ENCODE data around the gene CAMK2N2. TPM values are rescaled to one million over a fixed set of nuclear protein-coding genes. Genes with fewer than 3 reads are reported as not detected.

CAMK2N2 gene
- total and polyA plus RNA-seq, 9 of the 15 experiments (the other 6 are each of a cell fraction or from before 2014, with no cell fraction given): 0.08 to 0.22 (median 0.11) TPM; not detected in 5

DNA sequence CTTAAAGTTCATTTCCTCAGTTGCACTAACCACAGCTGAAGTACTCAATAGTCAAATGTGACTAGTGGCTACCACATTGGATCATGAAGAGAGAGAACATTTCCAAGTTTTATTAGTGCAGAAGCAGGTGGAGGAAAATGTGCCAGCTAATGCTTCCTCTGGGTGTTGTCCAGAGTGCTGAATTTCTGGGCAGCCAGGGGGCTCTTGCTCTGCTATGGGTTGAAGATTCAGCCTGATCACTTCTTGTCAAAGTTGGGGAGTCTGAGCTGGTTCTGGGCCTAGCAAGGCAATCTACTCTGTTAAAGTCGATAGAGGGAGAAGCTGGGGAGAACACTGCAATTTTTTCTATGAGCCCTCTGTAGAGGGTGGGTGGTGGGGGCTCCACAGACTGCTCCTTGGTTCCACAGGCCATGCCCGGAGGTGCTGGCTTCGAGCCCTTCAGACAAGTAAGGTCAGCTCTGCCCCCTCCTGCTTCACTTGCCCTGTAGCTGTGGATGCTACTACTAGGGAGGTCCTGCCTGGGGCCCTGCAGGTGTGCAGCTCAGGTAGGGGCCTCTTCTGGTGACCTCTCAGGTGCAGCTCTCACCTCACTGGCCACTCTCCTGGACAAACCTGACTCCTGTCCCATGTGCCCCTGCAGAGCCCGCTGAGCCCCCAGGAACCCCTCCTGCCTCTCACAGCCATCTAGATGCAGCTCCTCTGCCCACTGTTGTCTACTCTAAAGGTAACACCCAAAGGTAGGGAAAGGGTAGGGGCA, 20.8 kb downstream of the CAMK2N2 start:
- peak; percentile 45; the same call in 2 of the 3 replicates for ATAC-seq
- TF ChIP-seq, protein P1, sequence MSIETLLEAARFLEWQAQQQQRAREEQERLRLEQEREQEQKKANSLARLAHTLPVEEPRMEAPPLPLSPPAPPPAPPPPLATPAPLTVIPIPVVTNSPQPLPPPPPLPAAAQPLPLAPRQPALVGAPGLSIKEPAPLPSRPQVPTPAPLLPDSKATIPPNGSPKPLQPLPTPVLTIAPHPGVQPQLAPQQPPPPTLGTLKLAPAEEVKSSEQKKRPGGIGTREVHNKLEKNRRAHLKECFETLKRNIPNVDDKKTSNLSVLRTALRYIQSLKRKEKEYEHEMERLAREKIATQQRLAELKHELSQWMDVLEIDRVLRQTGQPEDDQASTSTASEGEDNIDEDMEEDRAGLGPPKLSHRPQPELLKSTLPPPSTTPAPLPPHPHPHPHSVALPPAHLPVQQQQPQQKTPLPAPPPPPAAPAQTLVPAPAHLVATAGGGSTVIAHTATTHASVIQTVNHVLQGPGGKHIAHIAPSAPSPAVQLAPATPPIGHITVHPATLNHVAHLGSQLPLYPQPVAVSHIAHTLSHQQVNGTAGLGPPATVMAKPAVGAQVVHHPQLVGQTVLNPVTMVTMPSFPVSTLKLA (conservative IDR thresholded peaks at IDR 0.05): 0 out of 4 replicates have a peak, but pooled peaks of 1 of the 2 experiments have one; percentile 43
- TF ChIP-seq ZNF41 (CRISPR knock-in tag; conservative IDR thresholded peaks at IDR 0.05): no peak
- no peak for TF ChIP-seq KLF13 (tag; IDR thresholded peaks at IDR 0.05; ENCODE audit: borderline replicate concordance, low read depth)
- TF ChIP-seq, protein P2, sequence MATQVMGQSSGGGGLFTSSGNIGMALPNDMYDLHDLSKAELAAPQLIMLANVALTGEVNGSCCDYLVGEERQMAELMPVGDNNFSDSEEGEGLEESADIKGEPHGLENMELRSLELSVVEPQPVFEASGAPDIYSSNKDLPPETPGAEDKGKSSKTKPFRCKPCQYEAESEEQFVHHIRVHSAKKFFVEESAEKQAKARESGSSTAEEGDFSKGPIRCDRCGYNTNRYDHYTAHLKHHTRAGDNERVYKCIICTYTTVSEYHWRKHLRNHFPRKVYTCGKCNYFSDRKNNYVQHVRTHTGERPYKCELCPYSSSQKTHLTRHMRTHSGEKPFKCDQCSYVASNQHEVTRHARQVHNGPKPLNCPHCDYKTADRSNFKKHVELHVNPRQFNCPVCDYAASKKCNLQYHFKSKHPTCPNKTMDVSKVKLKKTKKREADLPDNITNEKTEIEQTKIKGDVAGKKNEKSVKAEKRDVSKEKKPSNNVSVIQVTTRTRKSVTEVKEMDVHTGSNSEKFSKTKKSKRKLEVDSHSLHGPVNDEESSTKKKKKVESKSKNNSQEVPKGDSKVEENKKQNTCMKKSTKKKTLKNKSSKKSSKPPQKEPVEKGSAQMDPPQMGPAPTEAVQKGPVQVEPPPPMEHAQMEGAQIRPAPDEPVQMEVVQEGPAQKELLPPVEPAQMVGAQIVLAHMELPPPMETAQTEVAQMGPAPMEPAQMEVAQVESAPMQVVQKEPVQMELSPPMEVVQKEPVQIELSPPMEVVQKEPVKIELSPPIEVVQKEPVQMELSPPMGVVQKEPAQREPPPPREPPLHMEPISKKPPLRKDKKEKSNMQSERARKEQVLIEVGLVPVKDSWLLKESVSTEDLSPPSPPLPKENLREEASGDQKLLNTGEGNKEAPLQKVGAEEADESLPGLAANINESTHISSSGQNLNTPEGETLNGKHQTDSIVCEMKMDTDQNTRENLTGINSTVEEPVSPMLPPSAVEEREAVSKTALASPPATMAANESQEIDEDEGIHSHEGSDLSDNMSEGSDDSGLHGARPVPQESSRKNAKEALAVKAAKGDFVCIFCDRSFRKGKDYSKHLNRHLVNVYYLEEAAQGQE (IDR thresholded peaks at IDR 0.05; ENCODE audit: borderline replicate concordance): peak; percentile 98
- TF ChIP-seq, protein P2 (CRISPR knock-in tag; IDR thresholded peaks at IDR 0.05; ENCODE audit: low read depth): peak; percentile 94
- no peak for TF ChIP-seq ZNF766 (CRISPR knock-in tag; conservative IDR thresholded peaks at IDR 0.05)
- no peak for TF ChIP-seq ZEB2 (IDR thresholded peaks at IDR 0.05)
- TF ChIP-seq ZFPM2 (CRISPR knock-in tag; IDR thresholded peaks at IDR 0.05): no peak
- peak; percentile 95 for TF ChIP-seq EHMT2 (IDR thresholded peaks at IDR 0.05)
- TF ChIP-seq SRF (CRISPR knock-in tag; IDR thresholded peaks at IDR 0.05): no peak
- TF ChIP-seq MIER1 (IDR thresholded peaks at IDR 0.05; ENCODE audit: low read depth): peak; percentile 92
- TF ChIP-seq FOXK1 (CRISPR knock-in tag; IDR thresholded peaks at IDR 0.05; ENCODE audit: borderline replicate concordance): 0 out of 2 replicates have a peak, but pooled peaks have one; percentile 17

More for the DNA sequence above, 20.8 kb downstream of the CAMK2N2 start:
- BruUV-seq (replicated peaks): no TSS peak
- peaks cover 37% of the 10 kb centered on the region for H3K36me3 ChIP-seq (ENCODE audit: control insufficient read depth, insufficient read depth, low read length)
- no peak overlapping the region for H3K27ac ChIP-seq (ENCODE audit: extremely low read depth, low read depth, low read length)
- H3K9me1 ChIP-seq (ENCODE audit: control insufficient read depth, insufficient read depth, low read length): no peaks in the 10 kb centered on the region
- ChIA-PET POLR2A (interaction anchor here (0.5 to 1.6 kb wide), 4 partner anchors 11 to 64 kb away, joined by 3 to 9 read pairs (median 4); partner anchors contain the start of gene VWA5B2), CTCF (ENCODE audit: low intra/inter-chr PET ratio) (interaction anchor here (0.6 to 1.1 kb wide), 2 partner anchors 107 to 343 kb away, joined by 3 read pairs; no protein-coding TSS in a partner anchor)
- H3K79me2 ChIP-seq (ENCODE audit: control insufficient read depth, insufficient read depth, low read length): no peaks in the 10 kb centered on the region
- no peak overlapping the region for H3K4me2 ChIP-seq (ENCODE audit: insufficient read depth, low read length)
- intact Hi-C loops (cut with micrococcal nuclease): loop anchor here (5.0 to 10.0 kb wide), 2 partner anchors 93 to 196 kb away; no protein-coding TSS in a partner anchor
- no peaks in the 10 kb centered on the region for H3K9me3 ChIP-seq (replicated peaks; ENCODE audit: control insufficient read depth, insufficient read depth, low read depth, low read length)
- peak; percentile 79 for FAIRE-seq
- H3K4me1 ChIP-seq (replicated peaks in 1 of 2; ENCODE audit: control insufficient read depth in 2 of 2, insufficient read depth in 2 of 2, low read length in 2 of 2): peaks cover 0 to 24% of the 10 kb centered on the region in 2 experiments; a peak in 3 of 5 replicates
- in situ Hi-C loops (cut with MboI): loop anchor here (10.0 kb wide), 1 partner anchor 226 kb away; the partner anchor contains the start of gene ABCC5
- 46% methylated on average over 3 of the region's 4 CpGs for WGBS (ENCODE audit: insufficient coverage, low coverage, missing lambda C conversion rate)
- peak in 1 of 4 experiments; percentile 41 for DNase-seq (ENCODE audit: extremely low read depth in 1 of 4, low spot score in 3 of 4)
- H3K4me3 ChIP-seq: no peak overlapping the region
- H4K20me1 ChIP-seq (replicated peaks; ENCODE audit: control insufficient read depth, insufficient read depth, low read length): peaks cover 27% of the 10 kb centered on the region
- no peak overlapping the region for H3K9ac ChIP-seq (ENCODE audit: insufficient read depth in 1 of 2, low read depth in 2 of 2, low read length in 2 of 2)
- no peak overlapping the region for H2AFZ ChIP-seq (ENCODE audit: low read depth, low read length)
- H3K27me3 ChIP-seq (ENCODE audit: control insufficient read depth in 2 of 2, insufficient read depth in 2 of 2, low read length in 2 of 2): peaks cover 0 to 13% of the 10 kb centered on the region in 2 experiments; a peak in 1 of 5 replicates

All from K562 (cell line).